Endothelial cell of umbilical vein (primary cell): ENCODE results near the gene KCTD1. TPM values are rescaled to one million over a fixed set of nuclear protein-coding genes. Genes with fewer than 3 reads are reported as not detected.

Experiments used
- BruUV-seq: library from RNA; stranded (reverse); fragments of 400-500 nt; replicated peaks from 2 replicates; lab custom pipeline; 2021; lab: Mats Ljungman, UMichigan
- CTCF ChIA-PET: fragments of 300-600, 350-600 bp; sonication (Branson Sonifier 250); formaldehyde crosslinking; loops from one replicate; lab custom pipeline; 2021; ENCODE audit warnings: antibody characterized with exemption, inconsistent platforms; lab: Charles Lee
- POLR2A ChIA-PET: fragments of 300-600, 350-600 bp; sonication (Branson Sonifier 250); formaldehyde crosslinking; loops from one replicate; lab custom pipeline; 2021; ENCODE audit warnings: antibody characterized with exemption, inconsistent platforms; lab: Charles Lee
- DNase-seq: peaks from one replicate; pipeline ENCODE4 v3.0.0-alpha.2; 2011; ENCODE audit warnings: low read depth, low spot score
- FAIRE-seq: peaks from 2 replicates; lab custom pipeline; 2011; peaks lifted over from hg19 to GRCh38; lab: Jason Lieb, UNC
- H2AFZ ChIP-seq: 2 replicates; pipeline ENCODE4 v1.6.0; 2012; ENCODE audit warnings: low read depth, low read length, control low read depth, inconsistent platforms
- H3K27ac ChIP-seq: 2 replicates; pipeline ENCODE4 v1.5.1; 2011; ENCODE audit warnings: low read depth, mild to moderate bottlenecking, control low read depth, low read length, moderate library complexity; ENCODE audit not compliant: insufficient read depth
- H3K27me3 ChIP-seq, 2 experiments: 2 replicates each; pipeline versions ENCODE4 v1.6.0 to v1.6.1; 2011; ENCODE audit warnings: low read length in 2 of 2, mixed read lengths in 1 of 2; ENCODE audit not compliant: control insufficient read depth in 2 of 2, insufficient read depth in 2 of 2
- H3K36me3 ChIP-seq, 2 experiments: 2 replicates in 1 of 2; 3 replicates in 1 of 2; pipeline ENCODE4 v1.5.1; 2011; ENCODE audit warnings: low read length in 2 of 2, mild to moderate bottlenecking in 1 of 2, moderate library complexity in 1 of 2; ENCODE audit not compliant: control insufficient read depth in 2 of 2, insufficient read depth in 2 of 2; ENCODE audit errors: extremely low read depth in 1 of 2
- H3K4me1 ChIP-seq: 3 replicates; pipeline ENCODE4 v1.5.1; 2011; ENCODE audit warnings: mild to moderate bottlenecking, low read length; ENCODE audit not compliant: control insufficient read depth, insufficient read depth; ENCODE audit errors: extremely low read depth
- H3K4me2 ChIP-seq: 2 replicates; pipeline ENCODE4 v1.6.1; 2011; ENCODE audit warnings: low read length, control low read depth, mixed read lengths; ENCODE audit not compliant: insufficient read depth
- H3K4me3 ChIP-seq, 3 experiments: fragments of 200-600 bp in 1 of 3; sonication (generic), shearing (Covaris generic) in 1 of 3; replicated peaks in 1 of 3; 2 replicates each; pipeline ENCODE4 v1.5.1; 2011 to 2016; ENCODE audit warnings: control low read depth in 3 of 3, low read length in 3 of 3, mild to moderate bottlenecking in 2 of 3, inconsistent platforms in 1 of 3, low read depth in 1 of 3, moderate library complexity in 1 of 3; ENCODE audit not compliant: insufficient read depth in 1 of 3
- H3K79me2 ChIP-seq: 2 replicates; pipeline ENCODE4 v1.6.0; 2012; ENCODE audit warnings: low read length, inconsistent platforms; ENCODE audit not compliant: control insufficient read depth, insufficient read depth
- H3K9ac ChIP-seq: replicated peaks from 2 replicates; pipeline ENCODE3; 2011; ENCODE audit warnings: low read length, control low read depth; ENCODE audit not compliant: insufficient read depth; ENCODE audit errors: extremely low read depth
- H3K9me1 ChIP-seq: replicated peaks from 3 replicates; pipeline ENCODE4 v1.6.0; 2011; ENCODE audit warnings: mild to moderate bottlenecking, low read length; ENCODE audit not compliant: control insufficient read depth, insufficient read depth; ENCODE audit errors: extremely low read depth
- H3K9me3 ChIP-seq: replicated peaks from 2 replicates; pipeline ENCODE4 v1.5.1; 2012; ENCODE audit warnings: low read length, inconsistent platforms; ENCODE audit not compliant: control insufficient read depth, insufficient read depth
- H4K20me1 ChIP-seq: replicated peaks from 2 replicates; pipeline ENCODE3; 2011; ENCODE audit warnings: mild to moderate bottlenecking, low read length; ENCODE audit not compliant: control insufficient read depth, insufficient read depth; ENCODE audit errors: extremely low read depth
- EZH2 ChIP-seq: IDR thresholded peaks from 2 replicates; pipeline ENCODE4 v1.6.1; 2012; ENCODE audit warnings: borderline replicate concordance, low read depth, mild to moderate bottlenecking, moderate library complexity, low read length, inconsistent platforms; ENCODE audit not compliant: severe bottlenecking
- GATA2 ChIP-seq: IDR thresholded peaks from 2 replicates; pipeline ENCODE4 v1.7.0; 2011; ENCODE audit warnings: low read depth, mild to moderate bottlenecking, moderate library complexity, mixed read lengths, low read length; ENCODE audit not compliant: insufficient read length, insufficient read depth
- JUN ChIP-seq: IDR thresholded peaks from 2 replicates; pipeline ENCODE4 v1.6.1; 2011; ENCODE audit warnings: borderline replicate concordance, low read depth; ENCODE audit not compliant: insufficient read length, insufficient read depth
- dilution Hi-C: fragments of 300-500 bp; cut with MboI; formaldehyde crosslinking; loops from one replicate; pipeline ENCODE4 v1.15.0; 2019; ENCODE audit warnings: low sequenced_read_pairs; ENCODE audit not compliant: extremely low pct_ligation_motif_present
- intact Hi-C: fragments of 100-400 bp; cut with micrococcal nuclease; formaldehyde crosslinking; loops from one replicate; pipeline ENCODE4 v1.10.0; 2022
- polyA plus RNA-seq, 4 experiments: library from polyadenylated mRNA; depleted of rRNA in 3 of 4; stranded (reverse) in 3 of 4; unstranded in 1 of 4; fragments of >200 nt; gene quantifications; 2 replicates each; pipeline versions ENCODE4 v1.2.1 to v1.2.3, GENCODE V29; 2011 to 2012; ENCODE audit warnings: missing spikeins in 1 of 4
- total RNA-seq: library from RNA; stranded (reverse); gene quantifications from 2 replicates; pipeline ENCODE4 v1.2.3, GENCODE V29; 2021
- TF ChIP-seq, protein P1 (sequence below), 2 donors: IDR thresholded peaks; 1 replicate in 1 of 2; 2 replicates in 1 of 2; pipeline ENCODE4 v1.5.1; 2011; ENCODE audit warnings: low read length in 2 of 2, mild to moderate bottlenecking in 2 of 2, moderate library complexity in 2 of 2, control low read depth in 1 of 2, inconsistent platforms in 1 of 2, low read depth in 1 of 2; ENCODE audit not compliant: insufficient read depth in 1 of 2; ENCODE audit errors: extremely low read depth in 1 of 2
- TF ChIP-seq, protein P2 (sequence below): IDR thresholded peaks from 2 replicates; pipeline ENCODE4 v1.6.1; 2011; ENCODE audit not compliant: insufficient read depth, insufficient read length

Gene KCTD1
- total and polyA plus RNA-seq, 2 donors (not counting 3 experiments of a cell fraction or from before 2014, with no cell fraction given): 6.1 to 12.1 TPM

DNA sequence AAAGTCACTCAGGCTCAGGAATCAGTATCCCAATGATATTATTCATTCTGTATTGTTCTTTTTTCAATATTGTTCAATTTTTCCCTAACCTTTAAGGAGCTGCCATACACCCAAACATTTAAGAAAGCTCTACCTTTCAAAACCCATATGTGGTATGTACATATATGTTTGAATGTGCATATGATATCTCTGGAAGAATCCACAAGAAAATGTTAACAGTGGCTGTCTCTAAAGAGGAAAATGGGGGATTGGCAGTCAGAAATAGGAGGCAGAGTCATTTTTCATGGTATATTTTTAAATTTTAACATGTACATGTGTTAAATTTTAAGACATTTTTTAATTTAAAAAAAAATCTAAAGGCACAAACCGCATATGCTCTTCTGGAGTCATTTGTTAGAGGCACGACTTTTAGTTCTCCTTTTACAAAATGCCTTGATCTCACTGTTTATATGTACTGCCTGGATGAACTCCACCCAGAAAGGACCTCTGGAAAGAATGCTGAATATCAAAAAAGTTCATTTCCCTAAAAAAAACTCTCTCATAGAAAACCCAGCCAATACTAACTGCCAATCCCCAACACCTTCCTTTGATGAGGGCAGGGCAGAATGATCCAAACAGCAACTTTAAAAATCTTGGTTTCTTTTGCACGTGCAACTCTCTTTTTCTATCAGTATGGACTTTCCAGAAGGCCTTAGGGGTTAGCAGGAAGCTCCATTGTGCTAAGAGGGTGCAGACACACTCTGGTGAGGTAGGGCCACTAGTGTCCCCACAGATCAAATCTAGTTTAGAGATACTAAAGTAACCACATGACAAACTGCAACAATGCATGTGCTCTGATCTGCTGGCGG, 23.6 kb downstream of the KCTD1 start:
- POLR2A ChIA-PET: no interaction called here
- H3K9me3 ChIP-seq: no peaks in the 10 kb centered on the region
- H3K4me1 ChIP-seq: no peaks in the 10 kb centered on the region
- no peaks in the 10 kb centered on the region for H3K27me3 ChIP-seq
- no peaks in the 10 kb centered on the region for H3K79me2 ChIP-seq
- no peak overlapping the region for H3K4me2 ChIP-seq
- CTCF ChIA-PET: interaction anchor here (1.5 kb wide), 1 partner anchor 141 kb away, joined by 4 read pairs; no protein-coding TSS in a partner anchor
- FAIRE-seq: no peak
- TF ChIP-seq, protein P1, sequence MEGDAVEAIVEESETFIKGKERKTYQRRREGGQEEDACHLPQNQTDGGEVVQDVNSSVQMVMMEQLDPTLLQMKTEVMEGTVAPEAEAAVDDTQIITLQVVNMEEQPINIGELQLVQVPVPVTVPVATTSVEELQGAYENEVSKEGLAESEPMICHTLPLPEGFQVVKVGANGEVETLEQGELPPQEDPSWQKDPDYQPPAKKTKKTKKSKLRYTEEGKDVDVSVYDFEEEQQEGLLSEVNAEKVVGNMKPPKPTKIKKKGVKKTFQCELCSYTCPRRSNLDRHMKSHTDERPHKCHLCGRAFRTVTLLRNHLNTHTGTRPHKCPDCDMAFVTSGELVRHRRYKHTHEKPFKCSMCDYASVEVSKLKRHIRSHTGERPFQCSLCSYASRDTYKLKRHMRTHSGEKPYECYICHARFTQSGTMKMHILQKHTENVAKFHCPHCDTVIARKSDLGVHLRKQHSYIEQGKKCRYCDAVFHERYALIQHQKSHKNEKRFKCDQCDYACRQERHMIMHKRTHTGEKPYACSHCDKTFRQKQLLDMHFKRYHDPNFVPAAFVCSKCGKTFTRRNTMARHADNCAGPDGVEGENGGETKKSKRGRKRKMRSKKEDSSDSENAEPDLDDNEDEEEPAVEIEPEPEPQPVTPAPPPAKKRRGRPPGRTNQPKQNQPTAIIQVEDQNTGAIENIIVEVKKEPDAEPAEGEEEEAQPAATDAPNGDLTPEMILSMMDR (IDR thresholded peaks at IDR 0.05; ENCODE audit: extremely low read depth in 1 of 2, insufficient read depth in 1 of 2, low read depth in 1 of 2, low read length in 2 of 2): no peak
- TF ChIP-seq, protein P2, sequence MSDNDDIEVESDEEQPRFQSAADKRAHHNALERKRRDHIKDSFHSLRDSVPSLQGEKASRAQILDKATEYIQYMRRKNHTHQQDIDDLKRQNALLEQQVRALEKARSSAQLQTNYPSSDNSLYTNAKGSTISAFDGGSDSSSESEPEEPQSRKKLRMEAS: no peak
- TF ChIP-seq JUN: no peak
- TF ChIP-seq GATA2: no peak
- no peak for TF ChIP-seq EZH2
- BruUV-seq: no TSS peak
- no peak overlapping the region for H2AFZ ChIP-seq
- dilution Hi-C loops: no loop called here
- no peak overlapping the region for H3K4me3 ChIP-seq
- H3K36me3 ChIP-seq: no peaks in the 10 kb centered on the region
- H4K20me1 ChIP-seq: no peaks in the 10 kb centered on the region
- no peak for DNase-seq
- H3K9ac ChIP-seq: no peak overlapping the region
- H3K9me1 ChIP-seq: no peaks in the 10 kb centered on the region
- intact Hi-C loops: no loop called here
- H3K27ac ChIP-seq: no peak overlapping the region
